ENCODE results near the gene GAS2. TPM values are rescaled to one million over a fixed set of nuclear protein-coding genes. Genes with fewer than 3 reads are reported as not detected.

GAS2 gene
- total RNA-seq, 2 donors from 2014 or later: 0.95 TPM; not detected in 1

GRCh38 chr11:22734628-22735345, 68.4 kb downstream of the GAS2 start:
- Histone ChIP-seq H3K36me3 (no peaks in the 10 kb centered on the region), H3K27ac (no peak overlapping the region), H3K4me3 (no peak overlapping the region), H3K27me3 (replicated peaks; ENCODE audit: insufficient read depth) (no peaks in the 10 kb centered on the region), H3K4me1 (ENCODE audit: control insufficient read depth in 1 of 2, low read depth in 2 of 2) (no peaks in the 10 kb centered on the region), H3K9me3 (no peaks in the 10 kb centered on the region)
- DNase-seq (ENCODE audit: low spot score) (no peak), ATAC-seq (ENCODE audit: insufficient number of reproducible peaks, low FRiP score, low read depth) (no peak)
- no peak for TF ChIP-seq CTCF (IDR thresholded peaks at IDR 0.05)

- ATAC-seq (ENCODE audit: insufficient number of reproducible peaks, low FRiP score, low read depth): no peak
- Histone ChIP-seq H3K4me3 (no peak overlapping the region), H3K9me3 (no peaks in the 10 kb centered on the region), H3K27ac (no peak overlapping the region), H3K36me3 (no peaks in the 10 kb centered on the region), H3K4me1 (ENCODE audit: control insufficient read depth in 1 of 2, low read depth in 2 of 2) (no peaks in the 10 kb centered on the region), H3K27me3 (replicated peaks; ENCODE audit: insufficient read depth) (no peaks in the 10 kb centered on the region)
- DNase-seq (ENCODE audit: low spot score): no peak
- no peak for TF ChIP-seq CTCF (IDR thresholded peaks at IDR 0.05)
Measured at GRCh38 chr11:22742157-22742613, 75.8 kb downstream of the GAS2 start.

- ATAC-seq (ENCODE audit: insufficient number of reproducible peaks, low FRiP score, low read depth) (no peak), DNase-seq (ENCODE audit: low spot score) (no peak)
- no peak overlapping the region for H3K4me3 ChIP-seq
- no peaks in the 10 kb centered on the region for H3K4me1 ChIP-seq (ENCODE audit: control insufficient read depth in 1 of 2, low read depth in 2 of 2)
- H3K9me3 ChIP-seq: no peaks in the 10 kb centered on the region
- no peaks in the 10 kb centered on the region for H3K27me3 ChIP-seq (replicated peaks; ENCODE audit: insufficient read depth)
- no peak for TF ChIP-seq CTCF (IDR thresholded peaks at IDR 0.05)
- no peaks in the 10 kb centered on the region for H3K36me3 ChIP-seq
- no peak overlapping the region for H3K27ac ChIP-seq
Measured at GRCh38 chr11:22749536-22749935, 83.1 kb downstream of the GAS2 start.

GRCh38 chr11:22752908-22753310, 86.5 kb downstream of the GAS2 start:
- no peak overlapping the region for H3K4me3 ChIP-seq
- DNase-seq (ENCODE audit: low spot score): no peak

GRCh38 chr11:22753416-22753815, 87.0 kb downstream of the GAS2 start:
- Histone ChIP-seq H3K27ac (no peak overlapping the region), H3K4me1 (ENCODE audit: control insufficient read depth in 1 of 2, low read depth in 2 of 2) (no peaks in the 10 kb centered on the region), H3K27me3 (replicated peaks; ENCODE audit: insufficient read depth) (no peaks in the 10 kb centered on the region), H3K4me3 (no peak overlapping the region), H3K9me3 (no peaks in the 10 kb centered on the region), H3K36me3 (no peaks in the 10 kb centered on the region)
- no peak for TF ChIP-seq CTCF (IDR thresholded peaks at IDR 0.05)
- ATAC-seq (ENCODE audit: insufficient number of reproducible peaks, low FRiP score, low read depth) (no peak), DNase-seq (ENCODE audit: low spot score) (no peak)

More at GRCh38 chr11:22752908-22753310, 86.5 kb downstream of the GAS2 start:
- Histone ChIP-seq H3K4me1 (ENCODE audit: control insufficient read depth in 1 of 2, low read depth in 2 of 2) (no peaks in the 10 kb centered on the region), H3K27ac (no peak overlapping the region), H3K27me3 (replicated peaks; ENCODE audit: insufficient read depth) (no peaks in the 10 kb centered on the region), H3K36me3 (no peaks in the 10 kb centered on the region), H3K9me3 (no peaks in the 10 kb centered on the region)
- no peak for ATAC-seq (ENCODE audit: insufficient number of reproducible peaks, low FRiP score, low read depth)
- TF ChIP-seq CTCF (IDR thresholded peaks at IDR 0.05): no peak
